AG09309 (cell line): ENCODE results near the gene RMND1.

Experiments
- DNase-seq: peaks from one replicate; pipeline ENCODE4 v3.0.0-alpha.2; 2010; ENCODE audit warnings: low read depth
- H3K4me3 ChIP-seq: 2 replicates; pipeline ENCODE4 v1.5.1; 2011; ENCODE audit warnings: mild to moderate bottlenecking, low read depth, low read length, moderate library complexity; ENCODE audit not compliant: control insufficient read depth
- TF ChIP-seq, protein P1 (sequence below): IDR thresholded peaks from 2 replicates; pipeline ENCODE4 v1.5.1; 2011; ENCODE audit warnings: mild to moderate bottlenecking, low read depth, low read length, inconsistent platforms; ENCODE audit not compliant: insufficient read depth, control insufficient read depth; ENCODE audit errors: missing control alignments

The RMND1 gene

DNA sequence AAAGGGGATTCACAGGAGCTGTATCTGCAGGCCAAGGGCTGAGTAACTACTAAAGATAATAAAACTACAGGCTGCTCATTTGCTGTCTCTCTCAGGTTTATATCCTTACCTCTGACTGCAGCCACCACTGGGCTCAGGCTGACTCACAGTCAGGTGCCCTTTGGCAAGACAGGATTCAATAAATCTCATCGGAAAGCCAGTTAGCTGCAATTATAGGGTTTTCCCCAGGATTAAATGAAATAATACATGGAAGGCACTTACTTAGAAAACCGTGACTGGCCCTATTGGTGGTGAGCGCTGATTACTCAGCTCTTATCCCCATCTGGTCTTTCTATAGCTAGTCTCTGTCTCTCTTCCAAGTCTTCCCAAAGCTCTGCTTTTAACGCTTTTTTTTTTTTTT is 26.4 kb downstream of the RMND1 start:
- DNase-seq: no peak
- TF ChIP-seq, protein P1, sequence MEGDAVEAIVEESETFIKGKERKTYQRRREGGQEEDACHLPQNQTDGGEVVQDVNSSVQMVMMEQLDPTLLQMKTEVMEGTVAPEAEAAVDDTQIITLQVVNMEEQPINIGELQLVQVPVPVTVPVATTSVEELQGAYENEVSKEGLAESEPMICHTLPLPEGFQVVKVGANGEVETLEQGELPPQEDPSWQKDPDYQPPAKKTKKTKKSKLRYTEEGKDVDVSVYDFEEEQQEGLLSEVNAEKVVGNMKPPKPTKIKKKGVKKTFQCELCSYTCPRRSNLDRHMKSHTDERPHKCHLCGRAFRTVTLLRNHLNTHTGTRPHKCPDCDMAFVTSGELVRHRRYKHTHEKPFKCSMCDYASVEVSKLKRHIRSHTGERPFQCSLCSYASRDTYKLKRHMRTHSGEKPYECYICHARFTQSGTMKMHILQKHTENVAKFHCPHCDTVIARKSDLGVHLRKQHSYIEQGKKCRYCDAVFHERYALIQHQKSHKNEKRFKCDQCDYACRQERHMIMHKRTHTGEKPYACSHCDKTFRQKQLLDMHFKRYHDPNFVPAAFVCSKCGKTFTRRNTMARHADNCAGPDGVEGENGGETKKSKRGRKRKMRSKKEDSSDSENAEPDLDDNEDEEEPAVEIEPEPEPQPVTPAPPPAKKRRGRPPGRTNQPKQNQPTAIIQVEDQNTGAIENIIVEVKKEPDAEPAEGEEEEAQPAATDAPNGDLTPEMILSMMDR: no peak
- no peak overlapping the region for H3K4me3 ChIP-seq

DNA sequence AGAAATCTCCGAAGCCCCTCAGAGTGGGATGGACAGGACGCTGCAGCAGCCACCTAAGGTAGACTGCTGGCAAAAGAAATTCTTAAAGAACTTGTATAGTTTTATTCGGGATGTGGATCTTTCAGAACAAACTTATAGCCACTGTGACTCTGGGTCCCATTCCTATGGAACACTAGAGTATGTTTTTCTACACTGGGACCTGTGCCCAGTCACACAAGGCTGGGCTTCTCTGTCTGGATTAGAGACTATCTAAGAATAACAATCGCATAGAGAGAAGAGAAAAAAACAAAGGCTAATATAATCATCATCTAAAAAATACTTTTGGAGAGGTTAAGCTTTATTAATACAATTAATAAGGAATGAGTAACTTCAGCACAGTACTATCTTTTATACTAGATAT is 28.9 kb downstream of the RMND1 start:
- no peak overlapping the region for H3K4me3 ChIP-seq
- no peak for DNase-seq
- TF ChIP-seq, protein P1: no peak

DNA sequence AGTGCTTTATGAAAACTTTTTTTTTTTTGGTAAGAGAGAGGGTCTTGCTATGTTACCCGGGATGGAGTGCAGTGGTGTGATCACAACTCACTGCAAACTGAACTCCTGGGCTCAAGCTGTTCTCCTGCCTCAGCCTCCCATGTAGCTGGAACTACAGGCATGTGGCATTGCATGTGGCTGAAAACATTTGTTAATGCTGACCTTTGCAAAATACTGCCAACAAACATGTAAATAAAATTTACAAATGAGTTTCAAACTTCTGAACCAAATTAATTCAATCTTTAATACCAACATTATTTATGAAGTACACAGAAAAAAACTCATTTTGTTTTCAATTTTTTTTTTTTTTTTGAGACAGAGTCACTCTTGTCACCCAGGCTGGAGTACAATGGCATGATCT is 34.4 kb downstream of the RMND1 start:
- no peak overlapping the region for H3K4me3 ChIP-seq
- no peak for DNase-seq
- TF ChIP-seq, protein P1: no peak

DNA sequence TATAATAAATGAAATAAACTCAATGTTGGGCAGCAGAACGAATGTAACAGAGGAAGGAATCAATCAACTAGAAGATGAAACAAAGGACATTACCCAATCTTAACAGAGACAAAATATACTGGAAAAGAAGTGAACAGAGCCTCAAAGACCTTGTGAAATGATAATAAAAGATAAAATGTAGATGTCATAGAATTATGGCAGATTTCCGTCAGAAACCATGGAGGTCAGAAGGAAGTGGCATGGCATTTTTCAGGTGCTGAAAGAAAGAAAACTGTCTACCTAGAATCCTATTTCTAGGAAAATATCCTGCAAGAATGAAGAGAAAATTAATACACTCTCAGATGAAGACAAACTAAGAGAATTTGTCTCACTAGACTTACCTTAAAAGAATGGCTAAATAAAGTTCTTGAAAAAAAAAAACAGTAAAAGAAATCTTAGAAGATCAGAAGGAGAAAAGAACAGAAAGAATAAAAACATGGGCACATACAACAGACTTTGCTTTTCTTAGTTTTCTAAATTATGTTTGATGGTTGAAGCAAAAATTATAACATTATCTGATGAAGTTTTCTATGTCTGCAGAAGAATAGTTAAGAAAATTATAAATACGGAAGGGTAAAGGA is 37.2 kb downstream of the RMND1 start:
- TF ChIP-seq, protein P1: no peak
- no peak for DNase-seq
- H3K4me3 ChIP-seq: no peak overlapping the region

DNA sequence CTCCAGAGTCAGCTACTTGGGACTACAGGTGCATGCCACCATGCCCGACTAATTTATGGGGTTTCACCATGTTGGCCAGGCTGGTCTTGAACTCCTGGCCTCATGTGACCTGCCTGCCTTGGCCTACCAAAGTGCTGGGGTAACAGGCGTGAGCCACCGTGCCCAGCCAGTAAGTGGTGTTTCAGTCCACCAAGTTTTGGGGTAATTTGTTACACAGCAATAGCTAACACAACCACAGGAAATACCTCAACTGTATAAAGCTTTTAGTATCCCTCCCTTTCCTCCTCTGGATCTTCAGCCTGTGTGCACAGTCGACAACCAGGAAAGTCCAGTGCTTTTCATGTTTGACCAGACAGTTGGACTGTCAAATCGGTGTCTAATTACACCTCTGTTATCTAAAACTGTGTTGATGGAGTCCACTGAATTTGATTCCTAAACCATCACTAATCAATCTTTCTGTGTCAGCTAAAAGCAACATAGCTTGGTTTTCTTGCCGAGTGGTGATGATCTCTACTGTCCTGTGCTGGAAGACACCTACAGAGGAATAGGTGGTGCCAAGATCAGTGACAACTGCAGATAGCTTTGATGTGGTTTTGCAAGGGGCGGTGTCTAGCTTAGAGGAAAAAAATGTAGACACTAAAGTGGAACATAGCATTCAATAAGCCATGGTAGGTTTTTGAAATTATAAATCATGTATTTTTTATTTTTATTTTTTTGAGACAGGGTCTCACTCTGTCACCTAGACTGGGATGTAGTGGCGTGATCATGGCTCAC is 38.4 kb downstream of the RMND1 start:
- H3K4me3 ChIP-seq: no peak overlapping the region
- no peak for DNase-seq
- TF ChIP-seq, protein P1: no peak

DNA sequence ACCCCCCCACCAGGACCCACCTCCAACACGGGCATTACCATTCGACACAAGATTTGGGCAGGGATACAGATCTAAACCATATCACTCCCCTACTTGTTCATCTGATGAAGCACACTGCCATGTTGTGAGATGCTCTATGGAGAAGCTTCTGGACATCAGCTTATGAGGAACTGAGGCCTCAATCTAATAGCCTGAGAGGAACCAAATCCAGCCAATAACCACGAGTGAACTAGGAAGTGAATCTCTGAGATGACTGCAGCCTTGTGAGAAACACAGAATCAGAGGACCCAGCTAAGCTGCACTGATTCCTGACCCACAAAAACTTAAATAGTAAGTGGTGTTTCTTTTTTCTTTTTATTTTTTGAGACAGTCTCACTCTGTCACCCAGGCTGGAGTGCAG is 39.0 kb downstream of the RMND1 start:
- no peak overlapping the region for H3K4me3 ChIP-seq
- no peak for DNase-seq
- TF ChIP-seq, protein P1: no peak
